ENCODE measurements around the gene OLFM4.

OLFM4 gene

GRCh38 chr13:53068585-53069520 is 40.2 kb downstream of the OLFM4 start:
- no peak for DNase-seq (ENCODE audit: low read depth in 3 of 3)

- no peak for DNase-seq (ENCODE audit: low read depth in 3 of 3)
Measured at GRCh38 chr13:53069800-53070199, 41.2 kb downstream of the OLFM4 start.

DNA sequence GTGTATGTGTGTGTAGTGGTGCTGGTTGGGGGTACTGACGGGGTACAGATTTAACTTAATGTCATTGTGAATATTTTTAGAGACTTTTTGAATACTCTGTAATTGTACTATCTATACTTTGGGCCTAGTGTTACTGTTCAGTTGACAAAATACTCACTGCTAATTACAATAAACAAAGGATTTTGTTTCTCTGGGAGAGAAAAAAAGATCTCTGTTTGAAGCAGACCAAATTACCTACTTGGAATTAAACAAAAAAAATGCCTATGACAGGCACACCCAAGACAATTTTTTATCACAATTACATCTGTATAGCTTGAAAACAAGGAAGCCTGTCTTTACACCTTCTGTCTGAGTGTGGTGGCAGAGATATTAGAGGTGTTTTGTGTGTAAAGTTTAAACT is 45.1 kb downstream of the OLFM4 start:
- no peak for DNase-seq (ENCODE audit: low read depth in 3 of 3)

GRCh38 chr13:53074114-53074513 is 45.5 kb downstream of the OLFM4 start:
- DNase-seq (ENCODE audit: low read depth in 3 of 3) = no peak

GRCh38 chr13:53075356-53076041 is 46.9 kb downstream of the OLFM4 start:
- DNase-seq (ENCODE audit: low read depth in 3 of 3) = no peak

DNA sequence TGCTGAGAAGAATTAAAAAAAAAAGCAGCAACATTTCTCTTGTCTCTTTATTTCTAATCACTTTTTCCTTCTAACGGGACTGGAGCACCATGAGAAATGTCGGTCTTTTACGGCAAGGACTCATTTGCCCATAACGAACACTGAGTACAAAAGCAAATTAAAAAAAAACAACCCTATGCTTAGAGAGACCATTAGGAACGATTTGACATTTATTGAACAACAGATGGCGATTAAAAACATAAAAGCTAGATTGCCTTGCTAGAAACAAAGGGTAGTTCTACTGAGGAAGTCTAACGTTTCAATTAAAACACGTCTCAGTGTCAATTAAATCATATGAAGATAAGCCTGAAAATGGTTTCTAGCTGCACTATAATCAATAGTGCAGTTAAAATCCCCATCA is 51.1 kb downstream of the OLFM4 start:
- no peak for DNase-seq (ENCODE audit: low read depth in 3 of 3)

DNA sequence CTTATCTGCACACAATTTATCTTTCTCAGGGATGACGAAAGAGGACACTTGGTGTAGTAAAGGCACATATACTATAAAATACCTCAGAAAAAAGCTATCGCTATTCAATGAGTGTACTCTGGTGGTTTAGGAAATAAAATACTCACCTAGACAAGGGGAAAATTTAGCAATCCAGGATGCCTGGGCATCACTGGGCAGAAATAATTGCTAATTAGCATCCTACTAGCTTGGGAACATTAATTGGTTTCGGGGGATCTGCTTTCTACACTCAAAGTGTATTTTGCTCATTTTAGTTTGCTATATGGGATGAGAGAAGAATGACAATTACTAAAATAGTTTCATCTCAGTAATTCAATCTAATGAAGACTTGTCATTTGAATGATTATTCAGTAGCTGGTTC is 60.3 kb downstream of the OLFM4 start:
- DNase-seq (ENCODE audit: low read depth in 3 of 3) = no peak

DNA sequence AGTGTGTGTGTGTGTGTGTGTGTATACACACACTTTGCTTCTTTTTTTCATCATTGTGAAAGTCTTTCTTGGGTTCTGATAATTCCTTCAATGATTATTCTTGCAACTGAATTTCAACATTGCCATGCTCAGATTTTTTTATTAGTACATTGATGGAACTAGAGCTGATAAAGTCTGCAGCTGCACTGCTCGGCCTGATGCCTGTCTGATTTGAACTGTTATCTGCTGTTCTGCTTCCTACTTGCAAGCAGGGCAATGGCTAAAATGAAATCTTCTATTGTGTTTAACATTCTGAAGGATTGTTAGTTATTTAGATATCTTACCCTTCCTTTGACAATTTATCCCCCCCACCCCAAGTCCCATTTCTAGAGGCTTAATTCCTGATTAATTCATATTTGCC is 61.3 kb downstream of the OLFM4 start:
- DNase-seq (ENCODE audit: low read depth in 3 of 3) = no peak

DNA sequence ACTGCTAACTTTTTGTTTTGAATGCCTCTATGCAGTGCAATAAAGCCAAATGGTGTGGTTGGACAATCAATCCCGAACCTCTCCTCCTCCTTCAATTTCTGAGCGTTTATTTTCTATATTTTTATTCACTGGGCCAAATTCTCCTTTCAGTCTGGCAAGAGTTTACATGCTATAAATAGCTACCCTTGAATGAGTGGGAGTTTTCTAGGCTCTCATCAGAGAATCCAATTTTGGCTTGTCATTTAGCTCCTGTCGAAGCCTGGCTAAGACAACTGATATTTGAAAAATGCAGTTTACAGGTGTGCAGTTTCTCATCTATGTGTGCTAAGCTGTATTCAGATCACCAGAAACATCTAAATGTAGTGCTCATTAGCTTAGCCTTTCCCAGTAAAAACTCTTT is 61.8 kb downstream of the OLFM4 start:
- no peak for DNase-seq (ENCODE audit: low read depth in 3 of 3)

DNA sequence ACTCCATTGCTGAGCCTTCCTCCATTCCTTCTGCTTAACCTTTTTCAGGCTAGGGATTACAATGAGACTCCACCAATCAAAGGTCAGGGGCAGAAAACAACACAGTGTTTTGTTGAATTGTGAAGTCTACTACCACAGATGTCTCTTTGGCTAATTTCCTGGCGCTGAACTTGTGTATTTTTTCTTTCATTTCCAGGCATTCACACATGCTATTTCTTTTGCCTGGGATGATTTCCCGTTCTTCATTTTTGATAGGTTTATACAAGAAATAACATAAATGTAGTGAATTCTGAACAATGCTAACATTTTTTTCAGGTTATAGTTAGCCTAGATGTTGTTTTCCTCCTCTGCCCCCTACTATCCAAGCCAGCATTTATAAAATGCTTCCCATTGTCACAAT is 64.3 kb downstream of the OLFM4 start:
- DNase-seq (ENCODE audit: low read depth in 3 of 3) = no peak

GRCh38 chr13:53098455-53098854 is 69.8 kb downstream of the OLFM4 start:
- no peak for DNase-seq (ENCODE audit: low read depth in 3 of 3)

DNA sequence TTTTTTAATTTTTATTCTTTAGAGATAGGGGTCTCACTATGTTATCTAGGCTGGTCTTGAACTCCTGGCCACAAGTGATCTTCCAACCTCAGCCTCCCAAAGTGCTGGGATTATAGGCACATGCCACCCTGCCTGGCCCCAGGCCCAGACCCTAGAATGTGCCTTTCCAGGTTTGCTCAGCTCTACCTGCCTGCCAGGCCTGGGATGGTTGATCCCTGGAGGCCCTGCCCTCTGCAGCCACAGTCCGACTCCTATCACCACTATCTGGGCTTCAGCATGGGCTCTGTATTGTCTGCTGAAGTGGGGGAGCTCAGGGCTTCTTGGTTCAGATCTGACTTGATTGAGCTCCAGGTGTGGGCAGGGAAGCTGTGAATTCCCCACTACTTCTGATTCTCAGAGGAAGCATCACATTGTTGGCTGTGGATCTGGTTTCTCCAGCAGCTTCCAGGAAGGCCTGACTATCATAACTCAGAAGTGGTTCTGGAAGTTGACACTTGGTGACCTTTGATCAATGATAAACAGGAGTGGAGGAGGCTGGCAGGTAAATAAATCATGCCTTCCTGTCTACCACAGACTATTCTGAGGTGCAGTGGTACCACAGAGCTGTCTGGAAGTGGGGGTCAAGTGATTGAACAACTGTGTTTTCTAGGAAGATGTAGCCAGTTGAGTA is 71.9 kb downstream of the OLFM4 start:
- no peak for DNase-seq (ENCODE audit: low read depth in 3 of 3)
